H4 (cell line): ENCODE results near the gene CLK3. TPM values are rescaled to one million over a fixed set of nuclear protein-coding genes. Genes with fewer than 3 reads are reported as not detected.

Experiments
- total RNA-seq: library from RNA; depleted of rRNA; stranded (reverse); fragments of >200 nt; shearing (Covaris generic); gene quantifications from 2 replicates; pipeline ENCODE4 v1.2.3, GENCODE V29; 2014; rRNA removed

The CLK3 gene
- total RNA-seq, 1 experiment from 2014 or later: 46.1 TPM

Other genes with a start within 250 kb of the CLK3 start
- not detected in 2 replicates for gene CYP11A1, start 248.2 kb upstream of the CLK3 start, total RNA-seq
- gene SEMA7A, start 181.9 kb upstream of the CLK3 start, total RNA-seq: 0.53 and 0.91 TPM in 2 replicates
- gene UBL7, start 154.7 kb upstream of the CLK3 start, total RNA-seq: 78.0 and 83.9 TPM in 2 replicates
- 1.0 and 2.7 TPM in 2 replicates for gene ARID3B, start 74.6 kb upstream of the CLK3 start, total RNA-seq
- 6.1 and 6.2 TPM in 2 replicates for gene EDC3, start 80.2 kb downstream of the CLK3 start, total RNA-seq
- gene CYP1A1, start 109.7 kb downstream of the CLK3 start, total RNA-seq: 0.33 and 2.3 TPM in 2 replicates
- not detected in 2 replicates for gene CYP1A2, start 133.0 kb downstream of the CLK3 start, total RNA-seq
- 21.7 and 22.7 TPM in 2 replicates for gene CSK, start 166.2 kb downstream of the CLK3 start, total RNA-seq
- 0.10 TPM in 1 of 2 replicates, not detected in the other for gene LMAN1L, start 197.0 kb downstream of the CLK3 start, total RNA-seq
- not detected in 2 replicates for gene CPLX3, start 210.8 kb downstream of the CLK3 start, total RNA-seq
- 18.2 and 19.7 TPM in 2 replicates for gene ULK3, start 227.3 kb downstream of the CLK3 start, total RNA-seq